HS-5 (cell line): ENCODE results near the gene AGAP1.

ENCODE experiments used
- DNase-seq: peaks from one replicate; pipeline ENCODE4 v3.0.0-alpha.2; 2012; ENCODE audit warnings: low read depth

The AGAP1 gene

DNA sequence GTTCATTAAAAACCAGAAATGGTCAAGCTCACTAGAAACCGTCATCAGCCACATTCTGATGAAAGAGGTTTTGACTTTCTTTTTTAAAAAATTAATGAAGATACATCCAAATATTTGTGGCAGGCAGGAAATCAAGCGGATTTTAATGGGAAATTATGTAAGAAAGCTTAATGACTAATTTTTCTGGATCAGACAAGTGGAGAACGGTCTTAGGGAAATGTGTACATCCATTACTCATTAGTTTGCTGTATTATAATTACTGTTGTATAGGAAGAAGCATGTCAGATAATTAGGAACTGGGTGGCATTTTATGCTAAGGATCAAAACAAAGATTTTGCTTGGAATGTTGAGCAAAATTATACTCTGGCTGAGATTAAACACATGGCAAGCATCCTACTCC is 39.4 kb downstream of the AGAP1 start:
- no peak for DNase-seq

DNA sequence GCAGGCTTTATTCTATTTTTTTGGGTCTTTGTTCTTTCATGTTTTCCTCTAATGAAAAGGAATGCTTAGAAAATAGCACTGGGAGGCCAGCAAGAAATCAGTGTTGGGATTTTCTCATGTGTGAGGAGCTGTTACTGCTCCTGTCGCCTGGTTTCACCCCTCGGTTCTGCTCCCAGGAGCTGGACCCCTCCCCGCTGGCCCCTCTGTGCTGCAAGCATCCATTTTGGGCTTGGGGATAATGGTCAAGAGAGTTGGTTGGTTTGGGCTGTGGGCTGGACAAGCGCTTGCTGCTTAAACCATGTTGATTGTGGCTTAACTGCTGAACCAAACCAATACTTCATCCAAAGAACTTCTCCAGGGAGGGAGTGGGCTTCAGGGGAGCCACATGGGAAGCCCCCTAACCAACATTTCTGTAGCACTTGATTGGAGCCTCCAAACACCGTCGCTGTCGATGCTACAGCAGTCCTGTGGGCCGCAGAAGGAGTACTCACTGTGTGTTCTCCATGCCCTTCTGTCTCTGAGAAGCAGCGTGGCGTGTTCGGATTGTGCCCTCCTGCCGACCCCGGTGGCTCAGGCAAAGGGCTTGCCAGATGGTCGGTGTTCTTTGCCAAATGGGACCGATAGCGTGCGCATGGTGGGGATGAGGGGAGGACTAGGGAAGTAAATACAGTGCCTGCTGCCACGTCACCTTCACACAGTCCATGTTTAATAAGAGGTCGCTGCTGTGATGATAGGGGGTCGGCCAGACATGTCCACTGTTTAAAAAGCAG is 40.0 kb downstream of the AGAP1 start:
- DNase-seq, result no peak

DNA sequence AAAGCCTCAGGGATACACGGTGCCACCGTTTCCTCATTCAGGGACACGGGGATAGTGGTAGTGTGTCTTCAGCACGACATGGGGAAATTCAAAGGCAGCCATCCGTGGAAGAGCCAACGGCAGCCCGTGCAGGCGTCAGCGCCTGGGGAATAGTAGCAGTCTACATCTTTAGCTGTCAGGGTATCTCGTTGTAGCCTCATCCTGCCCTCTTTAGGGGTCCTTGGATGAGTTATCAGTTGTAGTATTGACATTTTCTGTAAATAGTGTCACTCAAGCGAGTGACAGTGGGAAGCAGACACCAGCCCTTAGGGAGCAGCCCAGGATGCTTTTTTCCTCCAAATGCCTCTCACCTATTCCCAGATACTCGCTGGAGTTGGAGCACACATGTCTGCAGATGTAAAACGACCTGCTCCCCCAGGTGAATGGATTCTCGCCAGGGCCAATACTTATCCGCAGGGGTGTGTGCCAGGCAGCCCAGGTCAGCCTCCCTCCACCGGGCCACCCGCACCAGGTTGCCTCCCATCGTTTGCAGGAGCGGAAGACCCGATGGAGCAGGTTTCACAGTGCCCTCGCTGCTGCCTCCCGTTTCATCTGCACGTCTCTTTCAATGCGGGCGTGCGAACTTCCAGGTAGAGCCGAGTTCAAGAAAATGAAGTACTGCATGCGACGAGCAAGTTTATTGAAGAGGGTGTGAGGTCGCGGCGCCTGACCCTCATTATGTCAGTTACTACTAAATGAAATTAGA is 41.0 kb downstream of the AGAP1 start:
- no peak for DNase-seq

DNA sequence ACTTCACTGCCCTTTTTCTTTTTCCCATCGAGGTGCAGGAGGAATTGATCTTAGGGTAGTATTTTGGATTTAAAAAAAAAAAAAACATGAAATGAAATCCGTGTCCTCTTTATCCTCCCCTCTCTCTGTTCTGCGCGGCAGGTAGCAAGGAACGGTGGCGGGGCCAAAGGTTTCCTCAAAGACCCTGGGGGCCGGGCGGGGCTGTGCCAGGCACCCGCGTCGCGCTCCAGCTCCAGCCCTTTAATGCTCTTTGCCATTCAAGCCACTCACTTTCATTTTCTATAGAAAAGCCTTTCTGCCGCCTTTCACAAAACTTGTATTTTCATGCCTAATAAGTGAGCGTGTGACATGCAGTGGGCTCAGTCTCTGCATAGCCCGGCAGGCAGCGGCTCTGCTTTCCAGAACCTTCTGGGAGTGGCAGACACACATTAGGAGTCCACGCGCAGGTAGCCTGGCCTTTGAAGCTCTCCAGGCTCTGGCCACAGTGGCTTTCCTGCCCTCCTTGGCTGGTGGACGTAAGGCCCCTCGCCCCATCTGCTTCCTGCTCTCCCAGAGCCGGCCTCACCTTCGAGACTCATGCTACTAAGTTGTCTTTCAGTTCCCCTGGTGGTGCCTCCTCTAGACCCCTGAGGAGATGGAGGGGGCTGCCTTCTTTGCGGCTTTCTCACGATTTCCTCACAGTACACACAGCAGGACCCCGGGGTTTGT is 41.7 kb downstream of the AGAP1 start:
- DNase-seq, result no peak

DNA sequence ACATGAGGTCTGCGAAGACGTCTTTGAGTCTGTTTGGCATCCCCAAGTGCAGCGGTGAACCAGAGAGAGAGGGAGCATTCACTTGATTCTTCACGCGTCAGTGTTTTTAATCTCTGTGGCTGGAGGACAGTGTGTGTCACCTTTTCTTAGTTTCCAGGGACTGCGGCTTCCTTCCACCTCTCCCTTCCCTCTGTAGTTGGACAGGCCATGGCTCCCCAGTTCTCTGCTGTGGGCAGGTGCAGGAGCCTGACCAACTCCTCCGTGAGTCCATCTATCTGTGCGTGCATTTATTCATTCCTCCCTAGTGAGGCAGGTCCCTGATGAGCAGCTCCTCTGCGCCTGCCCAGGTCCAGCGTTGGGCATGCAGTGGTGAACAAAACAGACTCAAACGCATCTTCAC is 42.9 kb downstream of the AGAP1 start:
- DNase-seq, result no peak

DNA sequence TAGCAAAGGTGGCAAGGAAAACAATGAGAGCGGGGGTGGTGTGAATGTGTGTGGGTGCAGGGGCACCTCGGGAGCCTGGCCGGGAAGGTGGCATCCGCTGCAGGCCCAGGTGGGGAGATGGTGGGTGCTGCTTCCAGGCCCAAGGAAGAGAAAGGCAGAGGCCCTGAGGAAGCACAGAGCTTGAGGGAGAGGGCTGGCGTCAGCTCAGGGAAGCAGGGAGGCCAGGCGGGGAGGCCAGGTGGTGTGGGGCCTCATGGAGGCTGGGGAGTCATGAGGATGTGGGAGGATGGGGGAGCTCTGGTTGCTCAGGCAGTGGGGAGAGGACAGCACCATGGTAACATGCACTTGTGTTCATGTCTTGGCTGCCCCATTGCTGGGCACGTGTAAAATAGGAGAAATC is 43.3 kb downstream of the AGAP1 start:
- no peak for DNase-seq

DNA sequence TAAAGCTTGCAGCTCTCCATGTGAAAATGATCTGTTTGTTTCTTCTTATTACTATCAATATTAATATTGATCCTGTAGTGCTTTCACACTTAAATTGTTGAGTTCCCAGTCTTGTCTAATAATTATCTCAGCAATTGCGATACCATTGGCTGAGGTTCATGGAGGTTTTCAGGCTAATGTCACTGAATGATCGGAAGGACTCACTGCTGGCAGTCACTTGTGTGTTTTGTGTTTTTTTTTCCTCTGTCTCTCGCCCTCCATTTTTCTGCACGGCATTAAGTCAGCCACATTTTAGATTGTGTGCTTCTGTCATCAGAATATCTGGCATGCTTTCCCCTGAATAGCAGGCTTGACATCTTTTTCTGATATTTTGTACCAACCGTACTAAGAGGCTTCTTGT is 43.7 kb downstream of the AGAP1 start:
- DNase-seq, result no peak

DNA sequence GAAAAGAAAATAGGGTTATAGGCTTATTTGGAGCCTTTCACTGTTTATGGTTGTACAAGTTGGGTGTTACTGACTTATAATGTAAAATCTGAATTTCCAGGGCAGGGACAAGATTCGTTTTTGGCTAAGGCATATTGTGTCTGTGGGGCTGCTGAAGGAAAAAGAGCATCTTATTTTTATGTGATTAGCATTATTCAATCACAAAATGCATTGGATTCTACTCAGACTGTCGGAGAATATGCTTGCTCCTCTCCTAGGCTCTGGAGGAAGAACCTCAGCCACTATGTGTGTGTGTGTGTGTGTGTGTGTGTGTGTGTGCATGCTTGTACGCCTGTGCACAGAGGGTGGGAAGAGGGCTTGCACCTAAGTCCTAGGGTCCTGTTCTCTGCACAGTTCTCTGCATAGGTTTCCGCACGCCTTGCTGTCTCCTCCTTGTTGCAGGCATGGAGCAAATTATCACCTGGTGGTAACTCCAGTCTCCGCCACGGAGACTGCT is 44.3 kb downstream of the AGAP1 start:
- DNase-seq, result no peak

DNA sequence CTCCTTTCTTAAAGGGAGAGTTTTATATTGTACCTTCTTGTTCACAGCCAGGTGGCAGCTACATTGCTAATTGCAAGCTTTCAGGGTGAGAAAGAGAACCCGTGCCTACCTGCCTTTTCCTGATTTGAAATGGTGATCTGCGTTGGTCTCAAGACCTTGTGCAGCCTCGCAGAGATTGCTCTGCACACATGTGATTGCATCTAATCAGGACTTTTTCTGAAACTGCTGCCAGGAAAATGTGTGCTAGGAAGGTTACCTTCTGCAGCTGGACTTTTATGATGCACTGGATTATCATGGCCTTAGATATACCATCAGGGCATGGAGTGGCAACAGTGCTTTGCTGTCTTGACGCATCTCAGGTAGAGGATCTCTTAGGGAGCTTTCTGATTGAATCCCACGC is 45.1 kb downstream of the AGAP1 start:
- no peak for DNase-seq

DNA sequence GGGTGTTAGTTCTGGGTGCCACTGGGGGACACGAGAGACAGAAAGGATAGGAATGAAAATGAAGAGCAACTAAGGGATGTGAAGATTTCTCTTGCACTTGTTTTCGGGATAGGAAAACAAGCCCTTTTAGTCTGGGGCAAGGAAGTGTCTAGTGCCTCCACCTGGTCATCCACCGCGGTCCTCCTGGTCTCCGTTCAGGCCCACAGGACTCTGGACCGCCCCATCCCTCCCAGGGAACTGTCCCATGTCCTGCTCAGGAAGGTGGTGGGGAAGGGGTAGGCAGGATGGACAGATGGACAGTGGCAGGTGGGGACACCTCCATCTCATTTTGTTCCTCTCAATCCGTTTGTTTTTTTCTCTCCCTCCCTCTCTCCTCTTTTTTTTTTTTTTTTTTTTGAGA is 45.9 kb downstream of the AGAP1 start:
- no peak for DNase-seq

DNA sequence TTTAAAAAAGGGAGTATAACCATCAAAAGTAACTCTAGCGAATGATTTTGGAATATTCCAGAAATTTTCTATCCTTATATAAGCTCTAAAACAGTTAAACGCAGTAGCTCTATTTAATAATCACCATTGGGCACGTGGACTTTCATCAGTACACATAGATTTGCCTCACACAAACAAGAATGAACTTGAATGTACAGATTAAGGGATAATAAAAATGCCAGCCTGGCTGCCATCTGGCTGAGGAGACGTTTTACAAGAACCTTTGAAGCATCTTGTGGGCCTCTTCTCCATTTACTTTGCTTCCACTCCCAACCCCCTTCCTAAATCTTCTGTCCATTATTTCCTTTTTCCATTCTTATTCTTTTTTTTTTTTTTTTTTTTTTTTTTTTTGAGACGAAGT is 47.2 kb downstream of the AGAP1 start:
- DNase-seq, result no peak

DNA sequence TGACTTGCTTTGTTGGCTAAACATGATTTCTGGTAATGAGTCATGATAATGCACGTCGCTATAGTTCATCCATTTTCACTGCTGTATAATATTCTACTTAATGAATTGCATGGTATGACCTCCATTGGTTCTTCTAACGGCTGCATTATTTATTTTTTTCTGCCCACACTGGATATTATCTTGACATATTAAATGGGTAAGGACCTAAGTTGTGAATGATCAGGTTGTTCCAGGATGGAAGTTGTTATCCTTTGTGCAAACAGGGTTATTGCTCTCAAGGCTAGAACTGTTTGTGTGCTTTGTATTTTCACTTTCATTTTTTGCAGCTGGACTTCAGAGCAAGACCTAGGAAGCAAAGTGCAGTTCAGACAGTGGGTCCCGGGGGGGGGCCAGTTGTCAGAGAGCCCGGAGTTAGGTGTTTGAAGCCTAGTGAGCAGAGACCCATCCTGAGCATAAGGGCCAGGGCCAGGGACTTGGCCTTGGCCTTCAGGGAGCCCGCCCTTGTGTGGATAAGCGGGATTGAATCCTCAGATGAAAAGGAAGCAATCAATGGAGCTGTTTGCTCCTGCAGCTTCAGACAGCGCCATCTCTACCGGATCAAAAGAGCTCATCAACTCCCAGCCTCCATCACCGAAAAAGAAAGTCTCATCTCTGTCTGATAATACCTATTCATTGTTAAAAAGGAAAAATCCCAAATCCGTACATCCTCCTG is 48.2 kb downstream of the AGAP1 start:
- no peak for DNase-seq

DNA sequence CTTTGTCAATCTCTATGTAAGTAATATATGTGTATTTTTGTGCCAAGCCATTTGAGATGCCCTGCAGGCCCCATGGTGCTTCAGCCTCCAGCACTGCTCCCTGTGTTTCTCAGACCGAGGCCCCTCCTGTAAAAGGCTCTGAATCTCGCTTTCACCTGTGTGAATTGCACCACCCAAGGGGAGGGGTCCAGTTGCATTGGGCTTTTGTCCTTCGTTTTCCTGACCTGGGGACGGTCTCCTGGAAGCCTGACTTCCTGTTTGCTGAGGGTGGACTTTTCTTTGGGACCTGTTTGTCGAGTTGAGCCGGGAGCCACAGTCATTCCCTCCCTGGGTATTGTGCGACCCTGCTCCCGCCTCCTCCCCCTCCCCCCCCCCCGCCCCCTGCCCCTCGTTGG is 48.9 kb downstream of the AGAP1 start:
- DNase-seq, result no peak

DNA sequence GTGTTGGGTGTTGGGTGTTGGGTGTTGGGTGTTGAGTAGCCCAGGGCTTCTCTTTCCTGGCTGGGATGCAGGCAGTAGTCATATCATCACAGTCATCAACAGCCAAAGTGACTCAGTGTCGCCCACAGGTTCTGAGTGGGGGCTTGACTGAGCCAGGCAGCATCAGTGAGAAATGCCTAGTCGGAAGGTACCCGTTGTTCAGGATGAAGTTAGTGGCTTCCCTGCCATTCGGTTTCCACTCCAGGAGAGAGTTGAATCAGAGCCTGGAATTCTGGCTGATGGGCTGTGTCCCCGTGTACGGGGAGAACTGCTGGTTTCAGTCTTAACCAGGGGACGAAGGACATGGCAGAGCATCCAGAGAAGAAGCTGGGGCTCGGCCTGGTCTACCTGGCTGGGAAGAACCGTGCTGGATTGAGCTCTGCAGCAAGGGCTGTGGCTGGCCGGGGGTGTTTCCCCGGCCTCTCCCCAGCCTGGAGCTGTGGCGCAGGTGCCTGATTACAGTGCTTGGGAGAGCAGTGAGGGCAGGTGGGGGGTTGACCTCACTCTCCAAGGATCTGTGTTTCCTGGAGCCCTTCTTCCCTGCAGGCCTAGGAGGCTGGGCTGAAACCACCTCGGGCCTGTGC is 49.4 kb downstream of the AGAP1 start:
- no peak for DNase-seq

DNA sequence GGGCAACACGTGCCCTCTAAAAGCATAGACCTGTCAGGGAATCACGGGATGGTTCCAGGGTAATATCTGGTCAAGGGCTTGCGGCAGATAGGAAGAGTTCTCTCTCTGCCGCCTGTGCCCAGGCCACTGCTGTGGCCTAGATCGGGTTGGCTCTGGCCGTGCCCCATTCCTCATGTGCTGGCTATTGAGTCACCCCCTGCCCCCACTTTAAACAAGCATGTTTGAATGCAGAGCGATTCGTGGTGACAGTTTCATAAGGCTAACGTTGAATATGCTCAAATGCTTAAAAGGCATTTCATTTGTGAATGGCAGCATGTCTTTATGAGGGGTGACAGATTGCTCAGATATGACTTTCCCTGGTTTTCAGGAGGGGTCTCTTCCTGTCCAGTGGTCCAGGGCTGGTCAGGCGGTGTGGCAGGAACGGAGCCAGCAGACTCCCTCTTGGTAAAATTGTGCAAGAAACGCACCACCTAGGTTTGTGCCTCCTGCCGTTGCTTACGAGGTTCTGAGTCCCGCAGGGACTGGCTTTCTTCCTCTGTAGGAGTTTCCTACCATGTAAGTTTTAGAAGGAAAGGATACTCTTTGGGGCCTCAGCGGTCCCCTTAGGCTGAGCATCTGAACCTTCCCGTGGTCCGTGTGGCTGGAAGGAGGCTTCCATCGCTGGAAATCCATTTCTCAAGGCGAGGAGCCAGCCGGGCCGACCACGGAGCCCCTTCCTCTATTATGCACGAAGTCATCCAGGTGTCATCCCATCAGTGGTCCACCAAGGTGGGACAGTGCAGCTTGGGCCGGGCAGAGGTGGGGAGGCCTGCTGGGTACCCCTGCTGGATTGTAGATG is 50.2 kb downstream of the AGAP1 start:
- DNase-seq, result no peak

DNA sequence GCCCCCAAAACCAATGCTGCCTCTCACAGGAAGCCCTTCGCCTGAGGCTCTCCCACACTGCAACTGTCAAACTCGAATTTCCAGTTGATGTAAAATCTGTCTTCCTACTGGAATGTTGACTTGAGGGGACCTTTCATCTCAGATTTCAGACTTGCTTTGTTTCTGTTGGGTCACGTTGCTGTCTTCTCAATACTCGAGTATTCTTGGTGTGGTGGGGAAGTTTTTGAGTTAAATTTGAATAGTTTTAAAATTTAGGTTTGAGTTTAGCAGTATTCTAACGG is 50.8 kb downstream of the AGAP1 start:
- DNase-seq, result no peak

DNA sequence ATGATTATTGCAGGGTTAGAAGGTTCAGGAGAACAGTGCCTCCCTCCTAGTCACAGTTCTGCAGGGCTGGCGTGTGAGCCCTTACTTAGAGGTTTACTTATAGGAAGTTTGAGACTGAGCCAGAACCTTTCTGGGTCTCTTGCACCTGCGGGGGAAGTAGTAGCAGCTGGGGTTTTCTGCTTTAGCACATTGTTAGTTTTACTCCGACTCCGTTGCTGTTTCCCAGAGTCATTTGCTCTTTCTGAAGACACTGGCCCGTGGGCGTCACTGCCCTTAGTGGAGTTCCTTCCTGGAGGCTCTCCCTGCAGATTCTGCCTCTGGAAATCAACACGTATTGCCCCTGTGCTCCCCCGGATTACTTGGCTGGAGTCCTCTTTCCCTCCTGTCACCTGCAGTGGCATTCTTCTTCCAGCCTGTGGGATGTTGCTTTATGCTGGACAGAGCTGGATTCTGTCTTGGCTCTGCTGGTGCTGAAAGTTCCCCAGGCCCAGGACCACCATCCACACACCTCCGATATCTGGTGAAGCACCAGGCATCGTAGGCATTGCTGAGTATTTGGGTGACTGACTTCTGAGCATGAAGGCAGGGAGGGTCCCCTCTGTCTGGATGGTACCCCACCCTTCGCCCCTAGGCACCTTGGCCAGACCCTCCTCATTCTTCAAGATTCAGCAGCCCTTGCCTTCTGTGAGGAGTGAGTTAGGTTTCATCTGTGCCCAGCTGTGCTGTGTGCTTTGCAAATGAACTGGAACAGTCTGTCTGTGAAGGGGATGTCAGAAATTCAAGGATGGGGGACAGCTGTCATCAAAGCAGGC is 51.7 kb downstream of the AGAP1 start:
- no peak for DNase-seq

DNA sequence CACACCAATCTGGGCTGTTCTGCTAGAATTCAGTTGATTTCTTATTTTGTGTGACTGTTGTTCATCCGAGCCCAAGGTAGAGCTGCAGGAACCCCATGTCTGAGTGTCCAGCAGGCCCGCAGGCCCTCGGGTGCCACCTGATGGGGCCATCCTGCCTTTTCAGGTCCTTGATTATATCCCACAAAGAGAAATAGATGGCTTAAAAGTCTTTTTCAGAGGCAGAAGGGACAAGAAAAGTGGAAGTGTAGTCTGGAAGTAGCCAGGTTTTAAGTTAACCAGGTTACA is 52.2 kb downstream of the AGAP1 start:
- DNase-seq, result no peak

DNA sequence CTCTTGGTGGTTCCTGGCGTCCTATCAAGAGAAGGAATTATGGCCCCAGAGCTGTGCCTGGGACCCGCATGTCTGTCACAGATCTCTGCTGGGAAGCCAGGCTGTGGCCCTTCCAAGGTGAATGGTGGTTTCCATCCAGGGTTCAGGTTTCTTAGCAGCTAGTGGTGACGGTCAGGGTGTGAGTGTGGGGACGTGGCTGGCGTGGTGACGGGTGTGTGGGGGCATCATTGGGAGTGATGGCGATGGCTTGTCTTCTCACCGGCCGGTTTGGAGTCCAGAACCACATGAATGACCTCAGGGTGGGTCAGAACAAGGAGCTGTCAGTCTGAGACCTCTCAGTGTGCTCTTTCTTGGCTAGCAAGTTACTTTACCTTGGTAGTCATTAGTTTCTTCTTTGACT is 52.6 kb downstream of the AGAP1 start:
- DNase-seq, result no peak

DNA sequence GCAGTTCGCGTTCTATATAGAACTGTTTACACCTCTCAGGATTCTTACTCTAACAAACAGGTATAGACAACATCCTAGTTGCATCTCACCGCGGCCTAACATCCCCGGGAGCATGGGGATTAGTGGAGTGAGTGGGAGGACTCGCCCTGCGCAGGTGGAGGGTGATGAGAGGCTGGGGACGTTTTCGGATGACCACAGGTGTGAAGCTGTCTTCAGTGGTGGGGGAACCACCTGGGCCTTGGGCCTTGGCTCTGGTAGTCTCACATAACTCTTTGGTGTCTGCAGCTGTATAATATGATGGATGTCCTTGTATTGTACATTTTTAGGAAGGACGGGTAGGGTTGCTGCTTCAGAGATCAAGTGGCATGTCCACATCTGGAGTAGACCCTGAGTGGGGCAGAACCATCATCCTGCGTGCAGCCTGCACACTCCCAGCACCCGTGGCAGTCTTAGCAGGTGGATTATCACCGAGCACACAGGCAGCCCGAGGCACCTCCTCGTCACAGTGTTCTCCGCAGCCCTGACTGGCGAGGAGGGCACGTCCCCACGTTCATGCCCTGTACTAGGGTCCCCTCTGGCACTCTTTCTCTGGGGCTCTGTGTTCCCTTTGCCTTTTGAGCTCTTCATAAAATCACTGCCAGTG is 56.0 kb downstream of the AGAP1 start:
- no peak for DNase-seq
